PC-9 (cell line): ENCODE results near the gene ANAPC1. TPM values are rescaled to one million over a fixed set of nuclear protein-coding genes. Genes with fewer than 3 reads are reported as not detected.
"Not testable (repeated sequence)": the region's sequence is repeated elsewhere in the genome, so short reads cannot be mapped to it uniquely, and the experiment has no call there.

Experiments
- BruUV-seq: library from RNA; stranded (reverse); fragments of 400-500 nt; replicated peaks from 2 replicates; lab custom pipeline; 2021; lab: Mats Ljungman, UMichigan
- CTCF ChIA-PET: fragments of 300-600 bp; sonication (Branson Sonifier 250); formaldehyde crosslinking; loops from one replicate; lab custom pipeline; 2022; ENCODE audit warnings: antibody characterized with exemption; lab: Charles Lee
- POLR2A ChIA-PET: fragments of 300-600 bp; sonication (Branson Sonifier 250); formaldehyde crosslinking; loops from one replicate; lab custom pipeline; 2022; ENCODE audit warnings: antibody characterized with exemption; ENCODE audit not compliant: unreplicated experiment; lab: Charles Lee
- DNase-seq, 2 experiments: peaks; one replicate each; pipeline versions ENCODE4 v3.0.0 to v3.0.0-alpha.2; 2015 to 2022; ENCODE audit warnings: mixed read lengths in 1 of 2
- H2AFZ ChIP-seq: fragments of 200-600 bp; sonication (generic); 2 replicates; pipeline ENCODE4 v1.8.1; 2017; ENCODE audit warnings: antibody characterized with exemption
- H3F3A ChIP-seq: fragments of 200-600 bp; sonication (generic); 2 replicates; pipeline ENCODE4 v1.8.1; 2017; ENCODE audit warnings: antibody characterized with exemption, mild to moderate bottlenecking, low read depth; ENCODE audit not compliant: insufficient read depth
- H3K27ac ChIP-seq: fragments of 200-600 bp; sonication (generic); 2 replicates; pipeline ENCODE4 v1.6.1; 2016; ENCODE audit warnings: mixed run types
- H3K27me3 ChIP-seq: fragments of 200-600 bp; sonication (generic); 2 replicates; pipeline ENCODE4 v1.6.1; 2016; ENCODE audit warnings: low read depth, mixed run types; ENCODE audit not compliant: insufficient read depth
- H3K36me3 ChIP-seq: fragments of 200-600 bp; sonication (generic); 2 replicates; pipeline ENCODE4 v1.6.1; 2016; ENCODE audit warnings: low read depth, mixed run types
- H3K4me1 ChIP-seq: fragments of 200-600 bp; sonication (generic); replicated peaks from 2 replicates; pipeline ENCODE4 v1.6.1; 2016; ENCODE audit warnings: mixed run types; ENCODE audit not compliant: insufficient read depth
- H3K4me2 ChIP-seq: fragments of 200-600 bp; sonication (generic); 2 replicates; pipeline ENCODE4 v1.6.1; 2017; ENCODE audit warnings: mixed run types
- H3K4me3 ChIP-seq: fragments of 200-600 bp; sonication (generic); 2 replicates; pipeline ENCODE4 v1.6.1; 2016; ENCODE audit warnings: mixed run types
- H3K79me2 ChIP-seq: fragments of 200-600 bp; sonication (generic); 2 replicates; pipeline ENCODE4 v1.6.1; 2017; ENCODE audit warnings: low read depth, mixed run types
- H3K9me2 ChIP-seq: fragments of 200-600 bp; sonication (generic); 2 replicates; pipeline ENCODE4 v1.8.1; 2017; ENCODE audit warnings: mild to moderate bottlenecking; ENCODE audit not compliant: insufficient read depth
- H3K9me3 ChIP-seq: fragments of 200-600 bp; sonication (generic); 2 replicates; pipeline ENCODE4 v1.8.1; 2016; ENCODE audit warnings: low read depth; ENCODE audit not compliant: insufficient read depth
- H4K20me1 ChIP-seq: fragments of 200-600 bp; sonication (generic); 2 replicates; pipeline ENCODE4 v1.8.1; 2017; ENCODE audit not compliant: insufficient read depth
- CTCF ChIP-seq: fragments of 200-600 bp; sonication (generic); conservative IDR thresholded peaks from 2 replicates; pipeline ENCODE4 v1.6.1; 2017; ENCODE audit warnings: mixed run types, antibody characterized with exemption, mild to moderate bottlenecking, moderate library complexity
- intact Hi-C: fragments of 100-400 bp; cut with micrococcal nuclease; formaldehyde crosslinking; loops from one replicate; pipeline ENCODE4 v1.10.0; 2022; ENCODE audit not compliant: unreplicated experiment
- total RNA-seq: library from RNA; stranded (reverse); gene quantifications from 2 replicates; pipeline ENCODE4 v1.2.3, GENCODE V29; 2021

The ANAPC1 gene
- total RNA-seq, 1 experiment from 2014 or later: 59.6 TPM

- peak; percentile 34; the same call in 1 of the 2 replicates for TF ChIP-seq CTCF
- H3K9me2 ChIP-seq, H3F3A ChIP-seq, H3K9me3 ChIP-seq, H3K4me3 ChIP-seq, CTCF ChIA-PET, H3K27ac ChIP-seq, BruUV-seq, intact Hi-C loops, H3K4me1 ChIP-seq, H3K36me3 ChIP-seq, H3K79me2 ChIP-seq, POLR2A ChIA-PET, H2AFZ ChIP-seq, H3K4me2 ChIP-seq, H3K27me3 ChIP-seq, H4K20me1 ChIP-seq: not testable (repeated sequence)
- DNase-seq: peak in 1 of 2 experiments; percentile 6
Measured at GRCh38 chr2:111812970-111813622, 70.9 kb downstream of the ANAPC1 start.

GRCh38 chr2:111790633-111791032 is 93.4 kb downstream of the ANAPC1 start:
- POLR2A ChIA-PET, H3K4me1 ChIP-seq, H3K9me2 ChIP-seq, H3K36me3 ChIP-seq, H3K9me3 ChIP-seq, BruUV-seq, H3K4me3 ChIP-seq, intact Hi-C loops, H3K27ac ChIP-seq, CTCF ChIA-PET, DNase-seq, H3K79me2 ChIP-seq, H3F3A ChIP-seq, H4K20me1 ChIP-seq, H2AFZ ChIP-seq, H3K4me2 ChIP-seq, H3K27me3 ChIP-seq: not testable (repeated sequence)

GRCh38 chr2:111784081-111784480 is 99.9 kb downstream of the ANAPC1 start:
- H3K9me3 ChIP-seq, H3K36me3 ChIP-seq, H3K9me2 ChIP-seq, H3K4me1 ChIP-seq, BruUV-seq, DNase-seq, CTCF ChIA-PET, H3K27me3 ChIP-seq, H3K4me3 ChIP-seq, H3K4me2 ChIP-seq, H3K79me2 ChIP-seq, H2AFZ ChIP-seq, H3F3A ChIP-seq, H3K27ac ChIP-seq, intact Hi-C loops, H4K20me1 ChIP-seq, POLR2A ChIA-PET: not testable (repeated sequence)

GRCh38 chr2:111782195-111782594 is 101.8 kb downstream of the ANAPC1 start:
- H3K27ac ChIP-seq, intact Hi-C loops, H3K27me3 ChIP-seq, H3K4me2 ChIP-seq, H2AFZ ChIP-seq, H3K4me1 ChIP-seq, BruUV-seq, H3K9me2 ChIP-seq, H4K20me1 ChIP-seq, H3K36me3 ChIP-seq, CTCF ChIA-PET, H3K79me2 ChIP-seq, DNase-seq, H3K4me3 ChIP-seq, H3K9me3 ChIP-seq, H3F3A ChIP-seq, POLR2A ChIA-PET: not testable (repeated sequence)

GRCh38 chr2:111781443-111782094 is 102.4 kb downstream of the ANAPC1 start:
- H3K4me1 ChIP-seq, H3K27ac ChIP-seq, intact Hi-C loops, H3K4me2 ChIP-seq, H3K9me3 ChIP-seq, H3F3A ChIP-seq, DNase-seq, H3K4me3 ChIP-seq, H3K27me3 ChIP-seq, CTCF ChIA-PET, BruUV-seq, H3K9me2 ChIP-seq, H4K20me1 ChIP-seq, POLR2A ChIA-PET, H3K36me3 ChIP-seq, H2AFZ ChIP-seq, H3K79me2 ChIP-seq: not testable (repeated sequence)

GRCh38 chr2:111777155-111777554 is 106.8 kb downstream of the ANAPC1 start:
- CTCF ChIA-PET, DNase-seq, POLR2A ChIA-PET, H3K9me2 ChIP-seq, H3K4me2 ChIP-seq, intact Hi-C loops, H3K4me3 ChIP-seq, H3K4me1 ChIP-seq, H3K9me3 ChIP-seq, H3K27me3 ChIP-seq, H4K20me1 ChIP-seq, H3K79me2 ChIP-seq, H3K27ac ChIP-seq, H3K36me3 ChIP-seq, H2AFZ ChIP-seq, BruUV-seq, H3F3A ChIP-seq: not testable (repeated sequence)
